H9 (cell line): Measurements from ENCODE around the gene ACOT7. TPM values are rescaled to one million over a fixed set of nuclear protein-coding genes. Genes with fewer than 3 reads are reported as not detected.
A peak's percentile ranks its signal among the peaks of the same experiment; 100 is the strongest.

Source experiments
- DNase-seq: peaks from one replicate; pipeline ENCODE4 v3.0.0-alpha.2; 2017
- H2AFZ ChIP-seq: one replicate; pipeline ENCODE4 v1.6.1; 2013; ENCODE audit warnings: mild to moderate bottlenecking, low read length, control low read depth, moderate library complexity
- H2AK5ac ChIP-seq: 2 replicates; pipeline ENCODE4 v1.6.1; 2013; ENCODE audit warnings: low read length, control low read depth, mixed read lengths; ENCODE audit not compliant: insufficient read length
- H2BK120ac ChIP-seq: one replicate; pipeline ENCODE4 v1.6.1; 2013; ENCODE audit warnings: low read depth, mild to moderate bottlenecking, low read length, control low read depth, inconsistent platforms; ENCODE audit not compliant: poor library complexity, severe bottlenecking
- H2BK12ac ChIP-seq: 2 replicates; pipeline ENCODE4 v1.6.1; 2013; ENCODE audit warnings: low read length, control low read depth, mixed read lengths, low read depth; ENCODE audit not compliant: insufficient read length
- H2BK15ac ChIP-seq: 2 replicates; pipeline ENCODE4 v1.6.1; 2013; ENCODE audit warnings: low read depth, low read length, control low read depth
- H2BK20ac ChIP-seq: one replicate; pipeline ENCODE4 v1.6.1; 2013; ENCODE audit warnings: low read depth, mild to moderate bottlenecking, low read length, control low read depth, inconsistent platforms; ENCODE audit not compliant: poor library complexity, severe bottlenecking
- H2BK5ac ChIP-seq: 2 replicates; pipeline ENCODE4 v1.6.1; 2013; ENCODE audit warnings: low read length, control low read depth, mixed read lengths; ENCODE audit not compliant: insufficient read length
- H3K14ac ChIP-seq: 2 replicates; pipeline ENCODE4 v1.6.1; 2013; ENCODE audit warnings: low read length, control low read depth; ENCODE audit not compliant: insufficient read depth
- H3K18ac ChIP-seq: 2 replicates; pipeline ENCODE4 v1.6.1; 2013; ENCODE audit warnings: low read depth, mild to moderate bottlenecking, mixed read lengths, low read length, control low read depth; ENCODE audit not compliant: insufficient read length
- H3K23ac ChIP-seq: 2 replicates; pipeline ENCODE4 v1.6.1; 2013; ENCODE audit warnings: low read length, control low read depth, mixed read lengths, low read depth; ENCODE audit not compliant: insufficient read length
- H3K23me2 ChIP-seq: 2 replicates; pipeline ENCODE4 v1.6.1; 2013; ENCODE audit warnings: low read depth, mild to moderate bottlenecking, mixed read lengths, low read length, control low read depth; ENCODE audit not compliant: insufficient read length, poor library complexity, severe bottlenecking
- H3K27ac ChIP-seq: 2 replicates; pipeline ENCODE4 v1.5.1; 2013; ENCODE audit warnings: low read length, control low read depth, mixed read lengths, low read depth; ENCODE audit not compliant: insufficient read length
- H3K27me3 ChIP-seq: 2 replicates; pipeline ENCODE4 v1.6.1; 2013; ENCODE audit warnings: low read length, control low read depth, inconsistent platforms; ENCODE audit not compliant: insufficient read depth
- H3K4ac ChIP-seq: 2 replicates; pipeline ENCODE4 v1.6.1; 2013; ENCODE audit warnings: low read depth, mild to moderate bottlenecking, control low read depth, inconsistent platforms, low read length, moderate library complexity
- H3K4me1 ChIP-seq: 2 replicates; pipeline ENCODE4 v1.6.1; 2013; ENCODE audit warnings: low read length, control low read depth, inconsistent platforms; ENCODE audit not compliant: insufficient read depth
- H3K4me2 ChIP-seq: 2 replicates; pipeline ENCODE4 v1.6.1; 2013; ENCODE audit warnings: low read length, control low read depth, mixed read lengths; ENCODE audit not compliant: insufficient read length, insufficient read depth
- H3K56ac ChIP-seq: 2 replicates; pipeline ENCODE4 v1.6.1; 2013; ENCODE audit warnings: low read depth, mild to moderate bottlenecking, mixed read lengths, low read length, control low read depth; ENCODE audit not compliant: insufficient read length
- H3K79me1 ChIP-seq: 2 replicates; pipeline ENCODE4 v1.6.1; 2013; ENCODE audit warnings: low read depth, mild to moderate bottlenecking, moderate library complexity, low read length, control low read depth, inconsistent platforms; ENCODE audit not compliant: insufficient read depth, poor library complexity, severe bottlenecking
- H3K79me2 ChIP-seq: 2 replicates; pipeline ENCODE4 v1.6.1; 2013; ENCODE audit warnings: low read length, control low read depth, inconsistent platforms; ENCODE audit not compliant: insufficient read depth
- H3K9ac ChIP-seq: 2 replicates; pipeline ENCODE4 v1.6.1; 2013; ENCODE audit warnings: low read length, control low read depth, mixed read lengths; ENCODE audit not compliant: insufficient read length; ENCODE audit errors: extremely low read depth
- H3K9me3 ChIP-seq: one replicate; pipeline ENCODE4 v1.6.1; 2013; ENCODE audit warnings: low read depth, low read length, inconsistent platforms; ENCODE audit not compliant: control insufficient read depth
- H3T11ph ChIP-seq: one replicate; pipeline ENCODE4 v1.6.1; 2013; ENCODE audit warnings: mild to moderate bottlenecking, low read length, control low read depth, inconsistent platforms
- H4K20me1 ChIP-seq: one replicate; pipeline ENCODE4 v1.6.1; 2013; ENCODE audit not compliant: control insufficient read depth, insufficient read length, insufficient read depth
- H4K5ac ChIP-seq: 2 replicates; pipeline ENCODE4 v1.6.1; 2013; ENCODE audit warnings: low read depth, mild to moderate bottlenecking, mixed read lengths, low read length, control low read depth; ENCODE audit not compliant: insufficient read length
- H4K8ac ChIP-seq: replicated peaks from 2 replicates; pipeline ENCODE4 v1.6.1; 2013; ENCODE audit warnings: low read length, control low read depth, mixed read lengths, low read depth; ENCODE audit not compliant: insufficient read length
- H4K91ac ChIP-seq: 2 replicates; pipeline ENCODE4 v1.6.1; 2013; ENCODE audit warnings: low read depth, mild to moderate bottlenecking, moderate library complexity, mixed read lengths, low read length, control low read depth; ENCODE audit not compliant: insufficient read length
- H3K27ac Mint-ChIP-seq, 3 experiments: 2 replicates in 2 of 3; 3 replicates in 1 of 3; pipeline ENCODE4 v1.8.0; 2020 to 2021; ENCODE audit warnings: mixed read lengths in 3 of 3, mild to moderate bottlenecking in 1 of 3, moderate library complexity in 1 of 3
- H3K27me3 Mint-ChIP-seq: 2 replicates; pipeline ENCODE4 v1.8.0; 2021; ENCODE audit warnings: low read depth, mild to moderate bottlenecking, moderate library complexity, mixed read lengths
- H3K36me3 Mint-ChIP-seq, 3 experiments: 2 replicates in 2 of 3; 3 replicates in 1 of 3; pipeline ENCODE4 v1.8.0; 2020 to 2021; ENCODE audit warnings: low read depth in 3 of 3, mixed read lengths in 3 of 3; ENCODE audit not compliant: insufficient read depth in 1 of 3
- H3K4me1 Mint-ChIP-seq, 2 experiments: 2 replicates each; pipeline ENCODE4 v1.8.0; 2020; ENCODE audit warnings: mixed read lengths in 2 of 2
- H3K4me3 Mint-ChIP-seq, 2 experiments: 2 replicates in 1 of 2; 3 replicates in 1 of 2; pipeline ENCODE4 v1.8.0; 2020 to 2021; ENCODE audit warnings: mild to moderate bottlenecking in 2 of 2, mixed read lengths in 2 of 2, moderate library complexity in 1 of 2
- H3K9me3 Mint-ChIP-seq, 2 experiments: 2 replicates in 1 of 2; 3 replicates in 1 of 2; pipeline ENCODE4 v1.8.0; 2020; ENCODE audit warnings: mild to moderate bottlenecking in 2 of 2, mixed read lengths in 2 of 2, moderate library complexity in 1 of 2
- WGBS: extraction: QIAGEN DNeasy Blood & Tissue Kit; methylation state at CpG from one replicate; pipeline ENCODE4 v1.1.7; 2013; ENCODE audit warnings: missing lambda C conversion rate, low lambda C conversion rate, mixed read lengths; ENCODE audit not compliant: insufficient read length; ENCODE audit errors: extremely low coverage; 5-methylcytosine and 5-hydroxymethylcytosine counted together
- total RNA-seq: library from RNA; stranded (reverse); gene quantifications from 2 replicates; pipeline ENCODE4 v1.2.1, GENCODE V29; 2021
- TF ChIP-seq, protein P1 (sequence below): fragments of 200-600 bp; sonication (generic); conservative IDR thresholded peaks from 3 replicates; pipeline ENCODE4 v1.8.0; 2021; ENCODE audit warnings: antibody characterized with exemption, mild to moderate bottlenecking

ACOT7 gene
- total RNA-seq, 1 experiment from 2014 or later, result 87.4 TPM

DNA sequence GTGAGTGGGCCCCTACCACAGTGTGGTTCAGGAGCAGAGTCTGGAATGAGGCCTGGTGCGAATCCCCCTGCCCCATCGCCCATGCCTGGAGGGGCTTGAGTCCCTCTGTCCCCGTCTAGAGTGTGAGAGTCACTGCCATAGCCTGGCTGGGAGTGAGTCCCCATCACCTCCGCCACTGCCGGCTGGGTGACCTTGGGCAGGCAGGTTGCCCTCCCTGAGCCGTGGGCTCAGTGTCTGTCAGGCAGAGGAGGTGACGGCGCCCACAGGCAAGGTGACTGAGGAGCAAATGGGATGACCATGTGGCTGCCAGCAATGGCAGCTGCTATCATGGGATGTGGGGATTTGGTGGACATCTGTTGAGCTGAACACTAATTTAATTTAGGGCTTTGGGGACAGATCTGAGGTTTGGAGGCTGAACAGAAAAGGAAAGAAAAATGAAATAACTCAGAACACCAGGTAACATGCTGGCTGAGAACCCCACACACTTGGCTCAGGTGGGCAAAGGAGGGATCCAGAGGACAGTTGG lies 94.6 kb downstream of the ACOT7 start:
- Histone ChIP-seq H3K9me3 (no peaks in the 10 kb centered on the region), H3T11ph (no peak overlapping the region), H3K23ac (no peak overlapping the region), H3K18ac (no peak overlapping the region), H4K8ac (no peak overlapping the region), H2BK15ac (no peak overlapping the region), H4K5ac (no peak overlapping the region), H3K23me2 (no peaks in the 10 kb centered on the region), H3K9ac (no peak overlapping the region), H4K91ac (no peak overlapping the region), H2BK12ac (no peak overlapping the region), H3K14ac (no peak overlapping the region), H3K4me1 (no peaks in the 10 kb centered on the region), H3K4ac (no peak overlapping the region), H3K27me3 (no peaks in the 10 kb centered on the region), H2BK5ac (no peak overlapping the region), H4K20me1 (no peaks in the 10 kb centered on the region), H3K79me2 (no peaks in the 10 kb centered on the region), H3K79me1 (no peaks in the 10 kb centered on the region), H2BK120ac (no peak overlapping the region), H2BK20ac (no peak overlapping the region), H3K4me2 (no peak overlapping the region), H2AK5ac (no peak overlapping the region), H2AFZ (no peak overlapping the region), H3K27ac (no peak overlapping the region), H3K56ac (no peak overlapping the region)
- no peak for DNase-seq
- Mint-ChIP-seq H3K27me3 (no peaks in the 10 kb centered on the region; the same call in 1 of the 2 replicates), H3K36me3 (peaks cover 14 to 26% (median 18%) of the 10 kb centered on the region in 3 experiments; a peak in 6 of 7 replicates), H3K4me1 (no peaks in the 10 kb centered on the region), H3K27ac (peak overlapping the region in 2 of 3 experiments; percentile 54 to 89; a peak in 3 of 7 replicates), H3K9me3 (no peaks in the 10 kb centered on the region), H3K4me3 (no peak overlapping the region)
- TF ChIP-seq, protein P1, sequence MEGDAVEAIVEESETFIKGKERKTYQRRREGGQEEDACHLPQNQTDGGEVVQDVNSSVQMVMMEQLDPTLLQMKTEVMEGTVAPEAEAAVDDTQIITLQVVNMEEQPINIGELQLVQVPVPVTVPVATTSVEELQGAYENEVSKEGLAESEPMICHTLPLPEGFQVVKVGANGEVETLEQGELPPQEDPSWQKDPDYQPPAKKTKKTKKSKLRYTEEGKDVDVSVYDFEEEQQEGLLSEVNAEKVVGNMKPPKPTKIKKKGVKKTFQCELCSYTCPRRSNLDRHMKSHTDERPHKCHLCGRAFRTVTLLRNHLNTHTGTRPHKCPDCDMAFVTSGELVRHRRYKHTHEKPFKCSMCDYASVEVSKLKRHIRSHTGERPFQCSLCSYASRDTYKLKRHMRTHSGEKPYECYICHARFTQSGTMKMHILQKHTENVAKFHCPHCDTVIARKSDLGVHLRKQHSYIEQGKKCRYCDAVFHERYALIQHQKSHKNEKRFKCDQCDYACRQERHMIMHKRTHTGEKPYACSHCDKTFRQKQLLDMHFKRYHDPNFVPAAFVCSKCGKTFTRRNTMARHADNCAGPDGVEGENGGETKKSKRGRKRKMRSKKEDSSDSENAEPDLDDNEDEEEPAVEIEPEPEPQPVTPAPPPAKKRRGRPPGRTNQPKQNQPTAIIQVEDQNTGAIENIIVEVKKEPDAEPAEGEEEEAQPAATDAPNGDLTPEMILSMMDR, result no peak
- no CpG with 5 or more reads among the region's 8 CpGs for WGBS
